ENCODE data around the gene DNMT3A.

Gene DNMT3A

DNA sequence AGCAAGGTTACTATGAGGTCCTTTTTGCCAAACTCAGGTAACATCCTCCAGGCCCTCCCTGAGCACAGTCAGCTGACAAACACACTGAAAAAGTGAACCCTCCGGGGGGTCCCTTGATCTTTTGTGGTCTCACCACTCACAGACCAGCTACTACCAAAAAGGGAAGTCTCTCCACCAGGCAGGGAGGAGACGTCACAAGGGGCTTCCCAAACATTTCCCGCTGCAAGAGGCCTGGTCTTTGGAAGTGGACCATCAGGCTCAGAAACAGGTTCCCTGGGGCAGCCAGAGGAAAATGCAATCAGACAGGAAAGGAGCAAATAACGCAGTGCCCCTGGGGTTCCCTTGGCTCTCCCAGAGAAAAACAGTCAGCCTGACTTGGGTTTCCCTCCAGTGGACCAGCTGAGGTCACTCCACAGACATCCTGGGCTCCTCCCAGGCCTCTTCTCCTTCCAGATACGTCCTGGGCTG is 134.6 kb downstream of the DNMT3A start:
- no peak for TF ChIP-seq ZFX (IDR thresholded peaks at IDR 0.05)
- TF ChIP-seq, protein P1, sequence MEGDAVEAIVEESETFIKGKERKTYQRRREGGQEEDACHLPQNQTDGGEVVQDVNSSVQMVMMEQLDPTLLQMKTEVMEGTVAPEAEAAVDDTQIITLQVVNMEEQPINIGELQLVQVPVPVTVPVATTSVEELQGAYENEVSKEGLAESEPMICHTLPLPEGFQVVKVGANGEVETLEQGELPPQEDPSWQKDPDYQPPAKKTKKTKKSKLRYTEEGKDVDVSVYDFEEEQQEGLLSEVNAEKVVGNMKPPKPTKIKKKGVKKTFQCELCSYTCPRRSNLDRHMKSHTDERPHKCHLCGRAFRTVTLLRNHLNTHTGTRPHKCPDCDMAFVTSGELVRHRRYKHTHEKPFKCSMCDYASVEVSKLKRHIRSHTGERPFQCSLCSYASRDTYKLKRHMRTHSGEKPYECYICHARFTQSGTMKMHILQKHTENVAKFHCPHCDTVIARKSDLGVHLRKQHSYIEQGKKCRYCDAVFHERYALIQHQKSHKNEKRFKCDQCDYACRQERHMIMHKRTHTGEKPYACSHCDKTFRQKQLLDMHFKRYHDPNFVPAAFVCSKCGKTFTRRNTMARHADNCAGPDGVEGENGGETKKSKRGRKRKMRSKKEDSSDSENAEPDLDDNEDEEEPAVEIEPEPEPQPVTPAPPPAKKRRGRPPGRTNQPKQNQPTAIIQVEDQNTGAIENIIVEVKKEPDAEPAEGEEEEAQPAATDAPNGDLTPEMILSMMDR (conservative IDR thresholded peaks at IDR 0.05), result no peak
- no peak overlapping the region for H3K27ac ChIP-seq

DNA sequence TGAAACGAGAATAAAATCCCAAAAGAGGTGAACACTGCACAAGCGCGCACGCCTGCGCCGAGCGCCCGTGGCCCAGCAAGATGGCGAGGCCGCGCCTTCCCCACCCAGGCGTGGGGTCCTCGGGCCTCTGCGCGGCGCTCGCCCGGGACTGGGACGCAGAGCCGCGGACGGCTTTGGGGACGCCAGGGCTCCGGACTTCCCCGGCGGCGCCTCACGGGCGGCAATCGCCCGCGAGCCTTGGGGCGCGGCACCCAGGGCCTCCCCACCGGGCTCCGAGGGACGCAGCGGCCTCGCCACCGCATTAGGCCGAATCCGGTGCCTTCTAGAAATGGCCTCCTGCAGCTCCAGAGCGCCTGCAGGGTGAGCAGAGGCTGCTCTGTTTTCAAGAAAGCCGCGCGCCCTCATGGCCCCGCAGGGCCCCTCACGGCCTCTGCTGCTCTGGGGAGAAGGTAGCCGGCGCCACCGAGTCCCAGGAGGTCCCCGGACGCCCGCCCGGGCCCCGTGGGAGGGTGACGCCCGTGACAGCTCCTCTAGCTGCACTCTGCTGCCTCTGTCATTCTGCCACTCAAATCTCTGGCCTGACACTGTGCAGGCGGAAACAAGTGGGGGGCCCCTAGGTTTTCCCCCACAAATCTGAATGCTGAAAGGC is 137.4 kb downstream of the DNMT3A start:
- no peak for TF ChIP-seq ZFX (IDR thresholded peaks at IDR 0.05)
- TF ChIP-seq, protein P1 (conservative IDR thresholded peaks at IDR 0.05), result no peak
- H3K27ac ChIP-seq, result no peak overlapping the region

DNA sequence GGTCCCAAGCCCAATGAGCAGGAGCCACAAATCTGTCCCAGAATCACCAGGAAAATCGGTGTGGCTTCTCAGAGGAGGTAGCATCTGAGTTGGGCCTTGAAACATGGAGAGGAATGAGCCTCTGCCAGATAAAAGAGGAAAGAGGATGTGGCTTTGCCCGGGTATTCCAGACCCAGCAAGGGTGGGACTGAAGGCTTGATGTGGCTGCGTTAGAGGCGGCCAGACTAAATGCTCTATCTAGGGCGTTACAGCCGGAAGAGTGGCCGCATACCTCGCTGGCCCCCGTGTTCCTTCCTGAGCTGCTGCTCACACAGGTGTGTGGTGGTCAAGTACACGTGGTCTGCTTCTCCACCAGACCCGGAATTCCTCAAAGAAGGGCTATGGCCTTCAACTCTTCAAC is 139.4 kb downstream of the DNMT3A start:
- no peak overlapping the region for H3K27ac ChIP-seq
- TF ChIP-seq ZFX (IDR thresholded peaks at IDR 0.05), result no peak

DNA sequence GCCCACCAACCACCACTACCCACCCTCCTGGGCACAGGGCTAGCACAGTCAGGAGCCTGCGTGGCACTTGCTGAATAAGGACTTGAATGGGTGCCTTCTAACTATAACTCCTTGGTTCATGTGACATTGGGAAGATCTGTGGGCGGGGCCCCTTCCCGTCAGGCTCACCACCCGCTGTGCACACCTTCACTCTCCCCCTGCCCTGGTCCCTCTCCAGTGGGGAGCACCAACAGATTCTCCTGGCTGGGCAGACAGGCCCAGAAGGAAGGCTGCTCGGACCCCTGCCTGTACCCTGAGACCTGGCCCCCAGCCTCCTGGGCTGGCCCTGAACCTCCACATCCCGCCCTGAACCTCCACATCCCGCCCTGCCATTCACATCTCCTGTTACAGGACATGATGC is 139.9 kb downstream of the DNMT3A start:
- TF ChIP-seq, protein P1 (conservative IDR thresholded peaks at IDR 0.05), result no peak
- TF ChIP-seq ZFX (IDR thresholded peaks at IDR 0.05), result no peak
- H3K27ac ChIP-seq, result no peak overlapping the region

DNA sequence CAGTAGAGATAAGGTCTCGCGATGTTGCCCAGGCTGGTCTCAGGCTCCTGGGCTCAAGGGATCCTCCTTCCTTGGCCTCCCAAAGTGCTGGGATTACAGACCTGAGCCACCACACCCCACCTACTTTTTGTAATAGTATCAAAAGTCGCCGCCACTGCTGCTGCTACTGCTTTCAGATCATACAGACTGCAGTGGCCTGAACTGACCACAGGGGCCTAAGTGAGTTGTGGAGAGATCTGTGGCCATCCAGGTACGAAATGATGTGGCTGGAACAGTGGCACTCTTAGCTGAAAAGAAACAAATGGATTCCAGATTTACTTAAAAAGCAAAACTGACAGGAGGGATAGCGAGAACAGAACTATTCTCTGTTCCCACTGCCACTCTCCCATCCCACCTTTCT is 140.5 kb downstream of the DNMT3A start:
- H3K27ac ChIP-seq, result no peak overlapping the region
- TF ChIP-seq, protein P1 (conservative IDR thresholded peaks at IDR 0.05), result no peak
- TF ChIP-seq ZFX (IDR thresholded peaks at IDR 0.05), result no peak

DNA sequence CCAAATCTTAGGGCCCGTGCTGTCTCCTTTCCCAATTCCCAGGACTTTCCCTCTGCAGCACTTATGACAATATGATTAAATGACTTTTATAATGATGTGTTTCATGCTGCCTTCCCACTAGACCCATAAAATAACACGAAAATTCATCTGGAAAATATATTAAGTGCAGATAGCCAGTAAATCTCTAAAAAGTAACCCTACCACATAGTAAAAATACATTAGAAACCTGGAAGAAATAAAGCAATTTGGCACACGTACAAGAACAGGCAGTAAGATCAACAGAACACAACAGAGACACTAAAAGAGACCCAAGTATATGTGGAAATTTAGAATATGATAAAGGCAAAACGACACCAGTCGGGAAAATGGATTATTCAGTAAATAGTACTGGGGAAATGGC is 143.1 kb downstream of the DNMT3A start:
- no peak for TF ChIP-seq ZFX (IDR thresholded peaks at IDR 0.05)
- TF ChIP-seq, protein P1 (conservative IDR thresholded peaks at IDR 0.05), result no peak
- no peak overlapping the region for H3K27ac ChIP-seq

DNA sequence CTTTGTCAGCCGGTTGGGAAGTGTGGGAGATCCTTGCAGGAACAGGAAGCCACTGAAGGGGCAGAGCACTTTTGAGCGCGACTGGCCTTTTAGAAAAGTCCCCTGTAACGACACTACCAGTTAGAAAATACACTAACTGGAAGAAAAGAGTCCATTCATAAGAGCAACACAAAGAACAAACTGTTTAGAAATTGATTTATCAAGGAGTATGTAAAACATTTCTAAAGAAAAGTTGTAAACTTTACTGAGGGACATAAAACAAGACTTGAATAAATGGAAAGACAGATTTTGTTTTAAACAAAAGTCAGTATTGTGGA is 143.6 kb downstream of the DNMT3A start:
- TF ChIP-seq ZFX (IDR thresholded peaks at IDR 0.05), result no peak
- TF ChIP-seq, protein P1 (conservative IDR thresholded peaks at IDR 0.05), result no peak
- H3K27ac ChIP-seq, result no peak overlapping the region

All from C4-2B (cell line).